HFFc6 (cell line): ENCODE measurements around the gene S100PBP. TPM values are rescaled to one million over a fixed set of nuclear protein-coding genes. Genes with fewer than 3 reads are reported as not detected.
A peak's percentile ranks its signal among the peaks of the same experiment; 100 is the strongest.

Experiments used
- DNase-seq: peaks from one replicate; pipeline ENCODE4 v3.0.0-alpha.2; 2018
- H3K27ac Mint-ChIP-seq: 2 replicates; pipeline ENCODE4 v1.8.0; 2020; ENCODE audit warnings: mild to moderate bottlenecking, mixed read lengths
- H3K27me3 Mint-ChIP-seq: 2 replicates; pipeline ENCODE4 v1.8.0; 2021; ENCODE audit warnings: mild to moderate bottlenecking, moderate library complexity, mixed read lengths; ENCODE audit not compliant: insufficient read depth
- H3K36me3 Mint-ChIP-seq: 2 replicates; pipeline ENCODE4 v1.8.0; 2021; ENCODE audit warnings: low read depth, mixed read lengths
- H3K4me1 Mint-ChIP-seq: 2 replicates; pipeline ENCODE4 v1.8.0; 2020; ENCODE audit warnings: low read depth, mixed read lengths
- H3K4me3 Mint-ChIP-seq: 2 replicates; pipeline ENCODE4 v1.8.0; 2020; ENCODE audit warnings: mild to moderate bottlenecking, moderate library complexity, mixed read lengths
- H3K9me3 Mint-ChIP-seq: 2 replicates; pipeline ENCODE4 v1.8.0; 2020; ENCODE audit warnings: mild to moderate bottlenecking, mixed read lengths
- total RNA-seq, 6 experiments: library from RNA; stranded (reverse); fragmentation: NEBNext Ultra II Directional; extraction: Animal tissue kit (Norgen Biotek cat#: 25700); gene quantifications; 2 replicates in 1 of 6; 3 replicates in 5 of 6; pipeline ENCODE4 v1.2.3, GENCODE V29; 2021
- TF ChIP-seq, protein P1 (sequence below): fragments of 200-600 bp; sonication (generic); IDR thresholded peaks from 2 replicates; pipeline ENCODE4 v1.5.0; 2021; ENCODE audit warnings: antibody characterized with exemption, mild to moderate bottlenecking

The S100PBP gene
- total RNA-seq, 6 experiments from 2014 or later: 20.0 to 24.9 (median 21.6) TPM

DNA sequence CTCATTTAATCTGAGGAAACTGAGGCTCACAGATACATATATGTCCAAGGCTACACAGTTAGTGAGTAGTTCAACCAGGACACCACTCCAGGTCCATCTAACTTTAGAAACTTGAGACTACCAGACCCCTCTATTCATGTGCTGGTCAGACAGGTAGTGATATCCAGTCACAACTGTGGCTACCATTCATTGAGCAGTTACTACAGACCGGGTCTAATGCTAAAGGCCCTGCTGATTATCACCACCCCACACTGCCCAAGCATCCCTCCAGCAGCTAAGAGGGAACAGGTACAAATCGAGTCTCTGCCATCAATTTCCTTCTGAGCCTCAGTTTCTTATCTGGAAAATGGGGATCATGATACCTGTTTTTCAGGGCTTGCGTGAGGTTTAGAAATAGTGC, 74.2 kb downstream of the S100PBP start:
- no peak overlapping the region for H3K27ac Mint-ChIP-seq
- H3K27me3 Mint-ChIP-seq: peaks cover 13% of the 10 kb centered on the region

DNA sequence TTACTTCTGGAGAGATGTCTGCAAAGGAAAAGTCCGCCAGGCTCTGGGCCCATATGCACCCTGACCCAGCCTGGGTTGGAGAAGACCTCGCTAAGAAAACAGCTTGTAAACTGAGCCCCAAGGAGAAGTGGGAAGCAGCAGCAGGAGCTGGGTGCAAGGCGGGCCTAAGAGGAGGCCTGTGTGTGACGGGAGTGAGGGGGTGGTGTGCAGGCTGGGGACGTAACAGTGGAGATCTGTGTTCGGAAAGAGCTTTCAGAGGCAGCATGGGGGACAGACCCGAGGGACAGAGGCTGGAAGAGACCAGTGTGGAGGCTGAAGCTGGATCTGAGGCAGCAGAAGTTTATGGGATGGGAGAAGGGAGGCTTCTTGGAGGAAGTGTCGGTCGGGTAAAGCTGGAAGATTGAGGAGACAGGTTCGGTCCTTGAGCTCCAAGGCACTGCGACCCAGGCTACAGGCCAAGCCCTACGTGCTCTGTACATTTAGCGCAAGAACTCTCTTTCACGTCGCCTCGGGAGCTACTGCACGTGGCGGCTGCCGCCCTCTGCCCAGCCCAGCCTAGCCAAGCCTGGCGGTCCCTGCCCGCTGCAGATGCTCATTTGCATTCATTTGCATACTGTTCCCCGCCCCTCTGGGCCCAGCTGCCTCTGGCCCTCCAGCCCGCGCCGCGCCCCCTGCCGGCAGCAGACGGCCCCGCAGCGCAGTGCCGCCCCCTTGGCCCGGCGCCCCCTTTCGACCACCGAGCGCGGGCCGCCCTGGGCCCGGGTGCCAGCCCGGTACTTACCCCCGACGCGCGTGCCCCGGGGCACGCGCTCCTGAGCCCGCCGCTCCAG, 75.1 kb downstream of the S100PBP start:
- H3K27ac Mint-ChIP-seq: no peak overlapping the region
- H3K9me3 Mint-ChIP-seq: peaks cover 4% of the 10 kb centered on the region; the same call in 1 of the 2 replicates
- peaks cover 13% of the 10 kb centered on the region for H3K27me3 Mint-ChIP-seq

More for the DNA sequence above, 74.2 kb downstream of the S100PBP start:
- TF ChIP-seq, protein P1, sequence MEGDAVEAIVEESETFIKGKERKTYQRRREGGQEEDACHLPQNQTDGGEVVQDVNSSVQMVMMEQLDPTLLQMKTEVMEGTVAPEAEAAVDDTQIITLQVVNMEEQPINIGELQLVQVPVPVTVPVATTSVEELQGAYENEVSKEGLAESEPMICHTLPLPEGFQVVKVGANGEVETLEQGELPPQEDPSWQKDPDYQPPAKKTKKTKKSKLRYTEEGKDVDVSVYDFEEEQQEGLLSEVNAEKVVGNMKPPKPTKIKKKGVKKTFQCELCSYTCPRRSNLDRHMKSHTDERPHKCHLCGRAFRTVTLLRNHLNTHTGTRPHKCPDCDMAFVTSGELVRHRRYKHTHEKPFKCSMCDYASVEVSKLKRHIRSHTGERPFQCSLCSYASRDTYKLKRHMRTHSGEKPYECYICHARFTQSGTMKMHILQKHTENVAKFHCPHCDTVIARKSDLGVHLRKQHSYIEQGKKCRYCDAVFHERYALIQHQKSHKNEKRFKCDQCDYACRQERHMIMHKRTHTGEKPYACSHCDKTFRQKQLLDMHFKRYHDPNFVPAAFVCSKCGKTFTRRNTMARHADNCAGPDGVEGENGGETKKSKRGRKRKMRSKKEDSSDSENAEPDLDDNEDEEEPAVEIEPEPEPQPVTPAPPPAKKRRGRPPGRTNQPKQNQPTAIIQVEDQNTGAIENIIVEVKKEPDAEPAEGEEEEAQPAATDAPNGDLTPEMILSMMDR: no peak
- peaks cover 4% of the 10 kb centered on the region; the same call in 1 of the 2 replicates for H3K36me3 Mint-ChIP-seq
- peaks cover 12% of the 10 kb centered on the region for H3K4me1 Mint-ChIP-seq
- no peak for DNase-seq
- peaks cover 4% of the 10 kb centered on the region; the same call in 1 of the 2 replicates for H3K9me3 Mint-ChIP-seq
- no peak overlapping the region for H3K4me3 Mint-ChIP-seq

DNA sequence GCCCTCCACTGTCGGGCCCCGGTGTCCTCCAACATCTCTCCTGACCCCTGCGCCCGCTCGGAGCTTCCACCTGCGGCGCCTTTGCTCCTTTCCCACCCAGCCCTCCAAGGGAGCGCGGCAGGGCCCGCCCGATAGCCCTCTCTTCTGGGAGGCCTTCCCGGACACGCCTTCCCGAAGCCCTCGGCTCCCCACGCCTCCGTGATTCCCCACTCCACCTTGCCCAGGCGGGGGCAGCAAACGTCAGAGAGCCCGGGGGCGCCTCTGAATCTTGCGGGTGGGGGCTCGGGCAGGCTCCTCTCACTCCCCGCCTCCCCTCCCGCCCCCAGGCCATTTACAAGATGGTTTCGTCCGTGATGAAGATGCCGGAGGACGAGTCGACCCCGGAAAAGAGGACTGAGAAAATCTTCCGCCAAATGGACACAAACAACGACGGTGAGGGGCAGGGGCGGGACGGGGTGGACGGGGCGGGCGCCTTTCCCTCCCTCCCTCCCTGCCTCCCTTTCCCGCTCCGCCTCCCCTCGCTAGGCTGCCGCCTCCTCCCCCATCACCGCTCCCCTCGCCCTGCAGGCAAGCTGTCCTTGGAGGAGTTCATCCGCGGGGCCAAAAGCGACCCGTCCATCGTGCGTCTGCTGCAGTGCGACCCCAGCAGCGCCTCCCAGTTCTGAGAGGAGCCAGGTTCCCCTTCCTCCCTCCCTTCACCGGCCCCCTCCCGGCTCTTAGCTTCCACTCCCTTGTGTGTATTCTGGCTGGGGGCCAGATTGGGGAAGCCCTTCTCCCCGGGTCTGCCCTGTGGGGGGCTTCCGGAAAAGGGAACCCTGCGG, 76.0 kb downstream of the S100PBP start:
- peaks cover 4% of the 10 kb centered on the region; the same call in 1 of the 2 replicates for H3K36me3 Mint-ChIP-seq
- DNase-seq: no peak
- H3K9me3 Mint-ChIP-seq: peaks cover 4% of the 10 kb centered on the region; the same call in 1 of the 2 replicates
- no peak overlapping the region for H3K27ac Mint-ChIP-seq
- peak overlapping the region; percentile 57; the same call in 1 of the 2 replicates for H3K4me3 Mint-ChIP-seq
- TF ChIP-seq, protein P1: peak; percentile 68
- peaks cover 13% of the 10 kb centered on the region for H3K27me3 Mint-ChIP-seq
- H3K4me1 Mint-ChIP-seq: peaks cover 20% of the 10 kb centered on the region

More for the DNA sequence above, 75.1 kb downstream of the S100PBP start:
- peaks cover 18% of the 10 kb centered on the region for H3K4me1 Mint-ChIP-seq
- H3K36me3 Mint-ChIP-seq: peaks cover 4% of the 10 kb centered on the region; the same call in 1 of the 2 replicates
- H3K4me3 Mint-ChIP-seq: peak overlapping the region; percentile 57; the same call in 1 of the 2 replicates
- TF ChIP-seq, protein P1: peak; percentile 85
- DNase-seq: no peak

DNA sequence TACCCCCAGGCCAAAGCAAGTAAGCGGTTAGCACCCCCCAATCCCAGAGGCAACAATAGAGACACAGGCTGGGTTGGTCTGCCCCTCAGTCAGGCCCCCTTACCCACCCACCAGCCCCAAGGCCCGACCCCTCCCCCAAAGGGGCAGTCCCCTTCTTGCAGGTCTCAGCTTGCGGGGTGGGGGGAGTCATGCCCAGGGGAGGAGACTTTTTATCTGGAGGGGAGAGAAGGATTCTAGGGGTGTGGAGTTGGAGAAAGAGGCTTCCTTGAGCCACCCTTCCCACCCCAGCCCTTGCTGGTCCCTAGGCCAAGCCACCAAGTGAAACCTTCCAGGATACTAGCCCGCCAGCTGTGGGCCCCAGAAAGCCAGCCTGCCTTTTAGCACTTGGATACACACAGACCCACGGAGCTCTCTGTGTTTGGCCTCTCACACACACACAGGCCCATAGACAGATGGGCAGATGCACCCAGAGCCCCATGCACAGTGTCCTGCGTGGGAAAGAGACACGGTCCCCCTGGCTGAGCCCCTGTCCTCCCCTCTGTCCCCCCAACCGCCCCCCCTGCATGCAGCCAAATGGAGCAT, 76.7 kb downstream of the S100PBP start:
- peaks cover 4% of the 10 kb centered on the region; the same call in 1 of the 2 replicates for H3K9me3 Mint-ChIP-seq
- peaks cover 4% of the 10 kb centered on the region; the same call in 1 of the 2 replicates for H3K36me3 Mint-ChIP-seq
- no peak overlapping the region for H3K4me3 Mint-ChIP-seq
- H3K27ac Mint-ChIP-seq: no peak overlapping the region
- TF ChIP-seq, protein P1: no peak
- no peak for DNase-seq
- peaks cover 12% of the 10 kb centered on the region for H3K27me3 Mint-ChIP-seq
- peaks cover 20% of the 10 kb centered on the region for H3K4me1 Mint-ChIP-seq

DNA sequence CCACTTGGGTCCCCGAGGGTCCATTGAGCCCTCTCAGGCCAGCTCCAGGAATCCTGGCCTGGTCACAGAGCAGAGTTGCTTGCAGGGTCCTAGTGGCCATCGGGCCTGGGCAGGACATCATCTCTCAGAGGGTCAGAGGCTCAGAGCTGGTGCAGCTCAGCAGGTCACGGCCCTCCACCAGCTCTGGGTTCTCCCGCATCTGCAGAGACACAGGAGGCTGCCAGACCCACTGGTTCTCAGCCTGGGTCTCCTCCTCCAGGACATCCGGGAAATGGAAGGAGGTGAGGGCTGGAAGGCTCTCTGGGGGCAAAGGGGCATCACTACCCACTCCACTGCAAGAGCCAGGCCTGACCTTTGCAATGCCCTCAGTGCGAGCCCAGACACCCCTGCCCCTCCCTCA, 77.2 kb downstream of the S100PBP start:
- H3K27me3 Mint-ChIP-seq: peaks cover 7% of the 10 kb centered on the region
- peaks cover 4% of the 10 kb centered on the region; the same call in 1 of the 2 replicates for H3K9me3 Mint-ChIP-seq
- H3K4me1 Mint-ChIP-seq: peaks cover 20% of the 10 kb centered on the region
- DNase-seq: no peak
- TF ChIP-seq, protein P1: no peak
- H3K27ac Mint-ChIP-seq: no peak overlapping the region
- H3K4me3 Mint-ChIP-seq: no peak overlapping the region
- H3K36me3 Mint-ChIP-seq: peaks cover 4% of the 10 kb centered on the region; the same call in 1 of the 2 replicates
